A549 (cell line): ENCODE measurements around the gene RBMS3. TPM values are rescaled to one million over a fixed set of nuclear protein-coding genes. Genes with fewer than 3 reads are reported as not detected.

Source experiments
- ATAC-seq, 2 experiments: fragments of 200-7000 bp in 1 of 2; fragments of >200 bp in 1 of 2; cut with Nextera tagmentation in 1 of 2; cut with Tn5 transposase in 1 of 2; 3 replicates each; pipeline versions ENCODE4 v1.8.0 to v1.9.1; 2018 to 2020; ENCODE audit warnings: mild to moderate bottlenecking in 1 of 2, moderate library complexity in 1 of 2
- CTCF ChIA-PET: fragments of 300-600 bp; sonication (Branson Sonifier 250); formaldehyde crosslinking; extraction: SDS; loops from one replicate; lab custom pipeline; 2021; ENCODE audit warnings: antibody characterized with exemption, inconsistent platforms; lab: Yijun Ruan, JAX
- POLR2A ChIA-PET: fragments of 350-600 bp; formaldehyde crosslinking; extraction: SDS; loops from one replicate; lab custom pipeline; 2021; ENCODE audit warnings: antibody characterized with exemption, inconsistent platforms; lab: Yijun Ruan, JAX
- DNase-seq, 2 experiments: peaks; one replicate each; pipeline versions ENCODE4 v3.0.0 to v3.0.0-alpha.2; 2011 to 2016; ENCODE audit warnings: low read depth in 1 of 2, low spot score in 1 of 2
- FAIRE-seq: peaks from 2 replicates; lab custom pipeline; 2011; peaks lifted over from hg19 to GRCh38; lab: Jason Lieb, UNC
- H3K27ac ChIP-seq, 2 experiments: fragments of >200 bp; sonication (Bioruptor Twin); formaldehyde crosslinking; 3 replicates each; pipeline ENCODE4 v1.5.1; 2016 to 2017
- H3K4me1 ChIP-seq: fragments of >200 bp; sonication (Bioruptor Twin); formaldehyde crosslinking; 3 replicates; pipeline ENCODE4 v1.6.1; 2016
- H3K4me2 ChIP-seq: fragments of >200 bp; sonication (Bioruptor Twin); formaldehyde crosslinking; 3 replicates; pipeline ENCODE4 v1.6.1; 2016
- H3K4me3 ChIP-seq: fragments of >200 bp; sonication (Bioruptor Twin); formaldehyde crosslinking; 3 replicates; pipeline ENCODE4 v1.5.1; 2016
- H3K9me3 ChIP-seq: fragments of >200 bp; sonication (Bioruptor Twin); formaldehyde crosslinking; 3 replicates; pipeline ENCODE4 v1.6.1; 2016
- CHD2 ChIP-seq: fragments of 150-350 bp; IDR thresholded peaks from 2 replicates; pipeline ENCODE4 v1.6.1; 2014; ENCODE audit warnings: low read length; ENCODE audit not compliant: partially characterized antibody
- CHD4 ChIP-seq: fragments of 200-600 bp; sonication (generic); IDR thresholded peaks from 2 replicates; pipeline ENCODE4 v1.6.1; 2016; ENCODE audit warnings: antibody characterized with exemption, mild to moderate bottlenecking, borderline replicate concordance
- EHF ChIP-seq: fragments of 250-450 bp; sonication (Bioruptor Pico); IDR thresholded peaks from 2 replicates; pipeline ENCODE4 v1.5.0; 2020; ENCODE audit warnings: mild to moderate bottlenecking
- EHMT2 ChIP-seq: fragments of 200-600 bp; sonication (generic); IDR thresholded peaks from 2 replicates; pipeline ENCODE4 v1.6.1; 2016; ENCODE audit warnings: antibody characterized with exemption, low read depth, mild to moderate bottlenecking, moderate library complexity
- FOSL2 ChIP-seq, 2 experiments: fragments of 450-650 bp in 1 of 2; fragments of >200 bp in 1 of 2; sonication (Bioruptor Twin) in 1 of 2; formaldehyde crosslinking; IDR thresholded peaks; 2 replicates each; pipeline versions ENCODE4 v1.5.0 to v1.6.1; 2016 to 2020; ENCODE audit warnings: mild to moderate bottlenecking in 1 of 2, moderate library complexity in 1 of 2
- HDAC2 ChIP-seq: fragments of 200-600 bp; sonication (generic); IDR thresholded peaks from 2 replicates; pipeline ENCODE4 v1.6.1; 2016
- HOXA7 ChIP-seq: fragments of 250-450 bp; sonication (Bioruptor Pico); IDR thresholded peaks from 2 replicates; pipeline ENCODE4 v1.5.0; 2020; ENCODE audit warnings: mild to moderate bottlenecking, moderate library complexity
- HOXB5 ChIP-seq: fragments of 250-450 bp; sonication (Bioruptor Pico); IDR thresholded peaks from 2 replicates; pipeline ENCODE4 v1.5.0; 2020; ENCODE audit warnings: mild to moderate bottlenecking, moderate library complexity
- JUN ChIP-seq, 2 experiments: fragments of >200 bp; sonication (Bioruptor Twin); formaldehyde crosslinking; IDR thresholded peaks; 2 replicates in 1 of 2; 3 replicates in 1 of 2; pipeline ENCODE4 v1.6.1; 2016 to 2017
- MAFK ChIP-seq: fragments of 450-650 bp; IDR thresholded peaks from 2 replicates; pipeline ENCODE4 v1.6.1; 2014; ENCODE audit not compliant: partially characterized antibody
- NR3C1 ChIP-seq: fragments of >200 bp; sonication (Bioruptor Twin); formaldehyde crosslinking; IDR thresholded peaks from 3 replicates; pipeline ENCODE4 v1.6.1; 2017
- POLR2A ChIP-seq: IDR thresholded peaks from 2 replicates; pipeline ENCODE4 v1.6.1; 2012; ENCODE audit warnings: mild to moderate bottlenecking, low read length
- POLR2AphosphoS2 ChIP-seq: conservative IDR thresholded peaks from 2 replicates; pipeline ENCODE4 v1.6.1; 2012; ENCODE audit warnings: low read length, improper control_type of control experiment, inconsistent platforms
- RAD21 ChIP-seq, 2 experiments: fragments of >200 bp in 1 of 2; sonication (Bioruptor Twin) in 1 of 2; formaldehyde crosslinking in 1 of 2; IDR thresholded peaks in 1 of 2; conservative IDR thresholded peaks in 1 of 2; 2 replicates in 1 of 2; 3 replicates in 1 of 2; pipeline ENCODE4 v1.6.1; 2012 to 2018; ENCODE audit warnings: inconsistent platforms in 1 of 2
- RFX5 ChIP-seq: fragments of 450-650 bp; IDR thresholded peaks from 2 replicates; pipeline ENCODE4 v1.7.1; 2014; ENCODE audit warnings: antibody characterized with exemption, mild to moderate bottlenecking, moderate library complexity
- RNF2 ChIP-seq: fragments of 200-600 bp; sonication (generic); IDR thresholded peaks from 2 replicates; pipeline ENCODE4 v1.6.1; 2016; ENCODE audit warnings: low read depth, mild to moderate bottlenecking, antibody characterized with exemption, moderate library complexity, borderline replicate concordance
- ZNF302 ChIP-seq: fragments of 250-450 bp; sonication (Bioruptor Pico); IDR thresholded peaks from 2 replicates; pipeline ENCODE4 v1.9.0; 2021; ENCODE audit warnings: inconsistent platforms, mild to moderate bottlenecking, moderate library complexity
- WGBS: methylation state at CpG from one replicate; pipeline ENCODE4 v1.1.6; 2017; ENCODE audit errors: missing lambda C conversion rate; 5-methylcytosine and 5-hydroxymethylcytosine counted together
- polyA plus RNA-seq, 4 experiments: library from polyadenylated mRNA; depleted of rRNA in 3 of 4; stranded (reverse); fragments of >200 nt; fragmentation: RNase III in 1 of 4; extraction: RNeasy Plus Mini Kit Qiagen cat#74134 plus additional on column Dnase treatment in 1 of 4; gene quantifications; 2 replicates in 3 of 4; 3 replicates in 1 of 4; pipeline ENCODE4 v1.2.3, GENCODE V29; 2011 to 2017
- TF ChIP-seq, protein P1 (sequence below): IDR thresholded peaks from 2 replicates; pipeline ENCODE4 v1.6.1; 2012
- TF ChIP-seq, protein P2 (sequence below): IDR thresholded peaks from 2 replicates; pipeline ENCODE4 v1.6.1; 2012
- TF ChIP-seq, protein P3 (sequence below): fragments of 250-450 bp; sonication (Bioruptor Pico); IDR thresholded peaks from 2 replicates; pipeline ENCODE4 v1.5.0; 2021; ENCODE audit warnings: mild to moderate bottlenecking, moderate library complexity, borderline replicate concordance
- TF ChIP-seq, protein P4 (sequence below): fragments of >200 bp; sonication (Bioruptor Twin); formaldehyde crosslinking; IDR thresholded peaks from 3 replicates; pipeline ENCODE4 v1.6.1; 2016
- TF ChIP-seq, protein P5 (sequence below): fragments of 250-450 bp; sonication (Bioruptor Pico); IDR thresholded peaks from 2 replicates; pipeline ENCODE4 v1.5.0; 2020; ENCODE audit warnings: low read depth, mild to moderate bottlenecking, moderate library complexity
- TF ChIP-seq, protein P6 (sequence below): fragments of >200 bp; sonication (Bioruptor Twin); formaldehyde crosslinking; IDR thresholded peaks from 2 replicates; pipeline ENCODE4 v1.6.1; 2016

Gene RBMS3
- polyA plus RNA-seq, 2 of the 4 experiments (the other 2 are of a cell fraction) = 0.92 to 4.1 TPM

DNA sequence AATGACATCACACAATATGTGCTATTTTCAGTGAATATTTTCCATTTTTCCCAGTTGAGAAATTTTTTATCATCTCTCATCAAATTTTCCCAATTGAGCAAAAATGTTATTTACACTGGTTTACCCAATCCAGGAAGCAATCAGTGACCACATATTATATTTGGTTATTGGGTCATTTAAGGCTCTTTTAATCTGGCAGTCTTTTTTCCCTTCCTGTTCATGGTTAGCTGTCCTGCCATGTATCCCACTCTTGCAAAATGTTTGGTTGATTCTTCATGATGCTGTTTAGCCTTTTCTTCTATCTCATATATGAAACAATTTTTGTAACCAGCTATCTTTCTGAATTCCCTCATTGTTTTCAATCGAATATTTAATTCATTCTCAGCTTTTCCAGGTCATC, 626.0 kb downstream of the RBMS3 start:
- CTCF ChIA-PET = no interaction called here
- Histone ChIP-seq H3K4me3 (no peak overlapping the region), H3K4me1 (no peaks in the 10 kb centered on the region), H3K27ac (no peak overlapping the region), H3K4me2 (no peak overlapping the region), H3K9me3 (no peaks in the 10 kb centered on the region)
- ATAC-seq (no peak), FAIRE-seq (no peak), DNase-seq (no peak)
- no peak for TF ChIP-seq HOXA7 (CRISPR knock-in tag)
- TF ChIP-seq, protein P1, sequence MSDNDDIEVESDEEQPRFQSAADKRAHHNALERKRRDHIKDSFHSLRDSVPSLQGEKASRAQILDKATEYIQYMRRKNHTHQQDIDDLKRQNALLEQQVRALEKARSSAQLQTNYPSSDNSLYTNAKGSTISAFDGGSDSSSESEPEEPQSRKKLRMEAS = no peak
- no peak for TF ChIP-seq JUN (IDR thresholded peaks at IDR 0.05)
- no peak for TF ChIP-seq MAFK
- TF ChIP-seq, protein P2, sequence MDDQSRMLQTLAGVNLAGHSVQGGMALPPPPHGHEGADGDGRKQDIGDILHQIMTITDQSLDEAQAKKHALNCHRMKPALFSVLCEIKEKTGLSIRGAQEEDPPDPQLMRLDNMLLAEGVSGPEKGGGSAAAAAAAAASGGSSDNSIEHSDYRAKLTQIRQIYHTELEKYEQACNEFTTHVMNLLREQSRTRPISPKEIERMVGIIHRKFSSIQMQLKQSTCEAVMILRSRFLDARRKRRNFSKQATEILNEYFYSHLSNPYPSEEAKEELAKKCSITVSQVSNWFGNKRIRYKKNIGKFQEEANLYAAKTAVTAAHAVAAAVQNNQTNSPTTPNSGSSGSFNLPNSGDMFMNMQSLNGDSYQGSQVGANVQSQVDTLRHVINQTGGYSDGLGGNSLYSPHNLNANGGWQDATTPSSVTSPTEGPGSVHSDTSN = no peak
- no peak for TF ChIP-seq HDAC2
- no peak for TF ChIP-seq RFX5
- TF ChIP-seq, protein P3, sequence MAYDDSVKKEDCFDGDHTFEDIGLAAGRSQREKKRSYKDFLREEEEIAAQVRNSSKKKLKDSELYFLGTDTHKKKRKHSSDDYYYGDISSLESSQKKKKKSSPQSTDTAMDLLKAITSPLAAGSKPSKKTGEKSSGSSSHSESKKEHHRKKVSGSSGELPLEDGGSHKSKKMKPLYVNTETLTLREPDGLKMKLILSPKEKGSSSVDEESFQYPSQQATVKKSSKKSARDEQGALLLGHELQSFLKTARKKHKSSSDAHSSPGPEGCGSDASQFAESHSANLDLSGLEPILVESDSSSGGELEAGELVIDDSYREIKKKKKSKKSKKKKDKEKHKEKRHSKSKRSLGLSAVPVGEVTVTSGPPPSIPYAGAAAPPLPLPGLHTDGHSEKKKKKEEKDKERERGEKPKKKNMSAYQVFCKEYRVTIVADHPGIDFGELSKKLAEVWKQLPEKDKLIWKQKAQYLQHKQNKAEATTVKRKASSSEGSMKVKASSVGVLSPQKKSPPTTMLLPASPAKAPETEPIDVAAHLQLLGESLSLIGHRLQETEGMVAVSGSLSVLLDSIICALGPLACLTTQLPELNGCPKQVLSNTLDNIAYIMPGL = no peak
- no peak for TF ChIP-seq NR3C1
- no peak for TF ChIP-seq RNF2
- no peak for TF ChIP-seq POLR2A
- 10% methylated on average over 1 of the region's 1 CpG for WGBS
- POLR2A ChIA-PET = no interaction called here

DNA sequence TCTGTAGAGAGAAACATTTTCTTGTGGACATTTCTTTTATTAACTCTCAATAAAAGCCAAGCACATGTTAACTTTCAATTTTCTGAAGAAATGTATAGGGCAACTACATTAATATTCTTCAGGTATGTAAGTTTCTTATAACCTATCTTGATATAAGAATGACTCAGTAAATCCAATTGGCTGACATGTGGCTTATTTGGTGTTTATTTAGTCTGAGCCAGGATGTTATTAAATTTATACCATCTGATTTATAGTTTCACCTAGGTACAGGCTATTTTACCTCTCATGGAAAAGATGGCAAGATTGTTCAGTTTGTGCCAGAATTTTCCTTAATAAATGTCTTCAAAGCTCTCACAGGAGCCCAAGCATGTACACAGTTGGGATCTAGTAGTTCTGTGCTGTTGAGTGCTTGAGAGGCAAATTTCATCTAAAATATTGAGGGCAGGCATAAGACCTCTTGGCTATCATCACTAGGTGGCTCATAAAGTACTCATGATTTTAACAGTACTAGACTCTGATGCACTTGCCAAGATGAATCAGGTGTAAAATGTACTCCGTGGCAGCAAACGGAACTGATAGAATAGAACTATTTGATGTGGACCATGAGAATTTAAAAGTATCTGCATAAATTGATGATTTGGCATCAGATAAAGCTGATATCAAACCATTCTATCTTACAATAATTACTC, 631.9 kb downstream of the RBMS3 start:
- Histone ChIP-seq H3K27ac (no peak overlapping the region), H3K4me1 (no peaks in the 10 kb centered on the region), H3K4me3 (no peak overlapping the region), H3K9me3 (no peaks in the 10 kb centered on the region), H3K4me2 (no peak overlapping the region)
- CTCF ChIA-PET = no interaction called here
- WGBS = 86% methylated on average over 2 of the region's 2 CpGs
- ATAC-seq (no peak), FAIRE-seq (no peak), DNase-seq (no peak)
- POLR2A ChIA-PET = no interaction called here
- TF ChIP-seq RAD21 (conservative IDR thresholded peaks at IDR 0.05 in 1 of 2, IDR thresholded peaks at IDR 0.05 in 1 of 2) (no peak), POLR2AphosphoS2 (no peak), POLR2A (no peak), CHD4 (no peak), NR3C1 (no peak)
- TF ChIP-seq, protein P4, sequence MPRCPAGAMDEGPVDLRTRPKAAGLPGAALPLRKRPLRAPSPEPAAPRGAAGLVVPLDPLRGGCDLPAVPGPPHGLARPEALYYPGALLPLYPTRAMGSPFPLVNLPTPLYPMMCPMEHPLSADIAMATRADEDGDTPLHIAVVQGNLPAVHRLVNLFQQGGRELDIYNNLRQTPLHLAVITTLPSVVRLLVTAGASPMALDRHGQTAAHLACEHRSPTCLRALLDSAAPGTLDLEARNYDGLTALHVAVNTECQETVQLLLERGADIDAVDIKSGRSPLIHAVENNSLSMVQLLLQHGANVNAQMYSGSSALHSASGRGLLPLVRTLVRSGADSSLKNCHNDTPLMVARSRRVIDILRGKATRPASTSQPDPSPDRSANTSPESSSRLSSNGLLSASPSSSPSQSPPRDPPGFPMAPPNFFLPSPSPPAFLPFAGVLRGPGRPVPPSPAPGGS = no peak
- TF ChIP-seq, protein P1 = no peak

DNA sequence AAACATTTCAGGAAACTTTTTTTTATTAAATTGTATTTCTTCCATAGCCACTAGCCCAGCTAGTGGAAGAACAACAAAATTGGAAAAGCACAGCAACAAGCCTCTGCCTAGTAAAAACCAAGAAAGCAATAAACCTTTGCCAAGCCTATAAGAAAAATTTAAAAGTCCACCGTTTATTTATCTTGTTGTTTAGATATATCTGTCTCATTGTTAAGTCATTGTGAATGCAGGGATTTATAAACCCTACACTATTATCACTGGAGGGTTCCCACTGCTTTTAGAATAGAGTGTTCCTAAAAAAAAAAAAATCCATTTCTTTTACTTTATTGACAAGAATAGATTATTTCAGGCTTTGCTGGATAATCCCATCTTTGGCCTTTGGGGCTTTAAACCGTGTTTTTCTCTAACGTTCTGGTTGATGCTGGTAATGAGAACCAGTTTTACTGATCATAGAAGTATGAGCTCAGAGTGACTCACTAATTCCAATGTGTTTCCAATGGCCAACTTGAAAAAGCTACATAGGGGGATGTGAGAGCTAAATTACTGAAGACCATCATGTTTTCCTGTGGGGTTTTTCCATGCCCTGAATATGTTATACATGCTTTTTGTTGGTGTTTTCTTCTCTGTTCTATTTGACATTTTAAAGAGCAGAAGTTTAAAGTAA, 634.1 kb downstream of the RBMS3 start:
- Histone ChIP-seq H3K4me1 (no peaks in the 10 kb centered on the region), H3K4me2 (no peak overlapping the region), H3K9me3 (no peaks in the 10 kb centered on the region), H3K4me3 (no peak overlapping the region), H3K27ac (no peak overlapping the region)
- WGBS = 49% methylated on average over 3 of the region's 3 CpGs
- ChIA-PET CTCF (no interaction called here), POLR2A (no interaction called here)
- TF ChIP-seq POLR2A (no peak), MAFK (no peak), EHMT2 (no peak), ZNF302 (CRISPR knock-in tag) (no peak), HOXB5 (no peak), EHF (no peak), CHD2 (no peak), FOSL2 (IDR thresholded peaks at IDR 0.05) (no peak), FOSL2 (CRISPR knock-in tag; IDR thresholded peaks at IDR 0.05) (no peak)
- TF ChIP-seq, protein P3 = no peak
- TF ChIP-seq, protein P1 = no peak
- TF ChIP-seq, protein P5, sequence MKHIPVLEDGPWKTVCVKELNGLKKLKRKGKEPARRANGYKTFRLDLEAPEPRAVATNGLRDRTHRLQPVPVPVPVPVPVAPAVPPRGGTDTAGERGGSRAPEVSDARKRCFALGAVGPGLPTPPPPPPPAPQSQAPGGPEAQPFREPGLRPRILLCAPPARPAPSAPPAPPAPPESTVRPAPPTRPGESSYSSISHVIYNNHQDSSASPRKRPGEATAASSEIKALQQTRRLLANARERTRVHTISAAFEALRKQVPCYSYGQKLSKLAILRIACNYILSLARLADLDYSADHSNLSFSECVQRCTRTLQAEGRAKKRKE (CRISPR knock-in tag) = no peak
- TF ChIP-seq, protein P6, sequence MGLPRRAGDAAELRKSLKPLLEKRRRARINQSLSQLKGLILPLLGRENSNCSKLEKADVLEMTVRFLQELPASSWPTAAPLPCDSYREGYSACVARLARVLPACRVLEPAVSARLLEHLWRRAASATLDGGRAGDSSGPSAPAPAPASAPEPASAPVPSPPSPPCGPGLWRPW = no peak
- no peak for DNase-seq
- no peak for FAIRE-seq
- no peak for ATAC-seq
